ENCODE results near the gene VSTM4.

- TF ChIP-seq CTCF (IDR thresholded peaks at IDR 0.05; ENCODE audit: low read depth, low read length) (no peak), MAX (IDR thresholded peaks at IDR 0.05; ENCODE audit: low read depth, low read length) (no peak), POLR2A (IDR thresholded peaks at IDR 0.05; ENCODE audit: extremely low read depth, insufficient read length) (no peak), MYC (IDR thresholded peaks at IDR 0.05; ENCODE audit: low read depth, low read length) (no peak)
Observed at GRCh38 chr10:49038711-49039110, 76.6 kb downstream of the VSTM4 start.

All from NB4 (cell line).